H9 (cell line): ENCODE measurements around the gene LDHAL6B. TPM values are rescaled to one million over a fixed set of nuclear protein-coding genes. Genes with fewer than 3 reads are reported as not detected.

Source experiments
- DNase-seq: peaks from one replicate; pipeline ENCODE4 v3.0.0-alpha.2; 2017
- H2AFZ ChIP-seq: one replicate; pipeline ENCODE4 v1.6.1; 2013; ENCODE audit warnings: mild to moderate bottlenecking, low read length, control low read depth, moderate library complexity
- H2AK5ac ChIP-seq: 2 replicates; pipeline ENCODE4 v1.6.1; 2013; ENCODE audit warnings: low read length, control low read depth, mixed read lengths; ENCODE audit not compliant: insufficient read length
- H2BK120ac ChIP-seq: one replicate; pipeline ENCODE4 v1.6.1; 2013; ENCODE audit warnings: low read depth, mild to moderate bottlenecking, low read length, control low read depth, inconsistent platforms; ENCODE audit not compliant: poor library complexity, severe bottlenecking
- H2BK12ac ChIP-seq: 2 replicates; pipeline ENCODE4 v1.6.1; 2013; ENCODE audit warnings: low read length, control low read depth, mixed read lengths, low read depth; ENCODE audit not compliant: insufficient read length
- H2BK15ac ChIP-seq: 2 replicates; pipeline ENCODE4 v1.6.1; 2013; ENCODE audit warnings: low read depth, low read length, control low read depth
- H2BK20ac ChIP-seq: one replicate; pipeline ENCODE4 v1.6.1; 2013; ENCODE audit warnings: low read depth, mild to moderate bottlenecking, low read length, control low read depth, inconsistent platforms; ENCODE audit not compliant: poor library complexity, severe bottlenecking
- H2BK5ac ChIP-seq: 2 replicates; pipeline ENCODE4 v1.6.1; 2013; ENCODE audit warnings: low read length, control low read depth, mixed read lengths; ENCODE audit not compliant: insufficient read length
- H3K14ac ChIP-seq: 2 replicates; pipeline ENCODE4 v1.6.1; 2013; ENCODE audit warnings: low read length, control low read depth; ENCODE audit not compliant: insufficient read depth
- H3K18ac ChIP-seq: 2 replicates; pipeline ENCODE4 v1.6.1; 2013; ENCODE audit warnings: low read depth, mild to moderate bottlenecking, mixed read lengths, low read length, control low read depth; ENCODE audit not compliant: insufficient read length
- H3K23ac ChIP-seq: 2 replicates; pipeline ENCODE4 v1.6.1; 2013; ENCODE audit warnings: low read length, control low read depth, mixed read lengths, low read depth; ENCODE audit not compliant: insufficient read length
- H3K23me2 ChIP-seq: 2 replicates; pipeline ENCODE4 v1.6.1; 2013; ENCODE audit warnings: low read depth, mild to moderate bottlenecking, mixed read lengths, low read length, control low read depth; ENCODE audit not compliant: insufficient read length, poor library complexity, severe bottlenecking
- H3K27ac ChIP-seq: 2 replicates; pipeline ENCODE4 v1.5.1; 2013; ENCODE audit warnings: low read length, control low read depth, mixed read lengths, low read depth; ENCODE audit not compliant: insufficient read length
- H3K27me3 ChIP-seq: 2 replicates; pipeline ENCODE4 v1.6.1; 2013; ENCODE audit warnings: low read length, control low read depth, inconsistent platforms; ENCODE audit not compliant: insufficient read depth
- H3K4ac ChIP-seq: 2 replicates; pipeline ENCODE4 v1.6.1; 2013; ENCODE audit warnings: low read depth, mild to moderate bottlenecking, control low read depth, inconsistent platforms, low read length, moderate library complexity
- H3K4me1 ChIP-seq: 2 replicates; pipeline ENCODE4 v1.6.1; 2013; ENCODE audit warnings: low read length, control low read depth, inconsistent platforms; ENCODE audit not compliant: insufficient read depth
- H3K4me2 ChIP-seq: 2 replicates; pipeline ENCODE4 v1.6.1; 2013; ENCODE audit warnings: low read length, control low read depth, mixed read lengths; ENCODE audit not compliant: insufficient read length, insufficient read depth
- H3K56ac ChIP-seq: 2 replicates; pipeline ENCODE4 v1.6.1; 2013; ENCODE audit warnings: low read depth, mild to moderate bottlenecking, mixed read lengths, low read length, control low read depth; ENCODE audit not compliant: insufficient read length
- H3K79me1 ChIP-seq: 2 replicates; pipeline ENCODE4 v1.6.1; 2013; ENCODE audit warnings: low read depth, mild to moderate bottlenecking, moderate library complexity, low read length, control low read depth, inconsistent platforms; ENCODE audit not compliant: insufficient read depth, poor library complexity, severe bottlenecking
- H3K79me2 ChIP-seq: 2 replicates; pipeline ENCODE4 v1.6.1; 2013; ENCODE audit warnings: low read length, control low read depth, inconsistent platforms; ENCODE audit not compliant: insufficient read depth
- H3K9ac ChIP-seq: 2 replicates; pipeline ENCODE4 v1.6.1; 2013; ENCODE audit warnings: low read length, control low read depth, mixed read lengths; ENCODE audit not compliant: insufficient read length; ENCODE audit errors: extremely low read depth
- H3K9me3 ChIP-seq: one replicate; pipeline ENCODE4 v1.6.1; 2013; ENCODE audit warnings: low read depth, low read length, inconsistent platforms; ENCODE audit not compliant: control insufficient read depth
- H3T11ph ChIP-seq: one replicate; pipeline ENCODE4 v1.6.1; 2013; ENCODE audit warnings: mild to moderate bottlenecking, low read length, control low read depth, inconsistent platforms
- H4K20me1 ChIP-seq: one replicate; pipeline ENCODE4 v1.6.1; 2013; ENCODE audit not compliant: control insufficient read depth, insufficient read length, insufficient read depth
- H4K5ac ChIP-seq: 2 replicates; pipeline ENCODE4 v1.6.1; 2013; ENCODE audit warnings: low read depth, mild to moderate bottlenecking, mixed read lengths, low read length, control low read depth; ENCODE audit not compliant: insufficient read length
- H4K8ac ChIP-seq: replicated peaks from 2 replicates; pipeline ENCODE4 v1.6.1; 2013; ENCODE audit warnings: low read length, control low read depth, mixed read lengths, low read depth; ENCODE audit not compliant: insufficient read length
- H4K91ac ChIP-seq: 2 replicates; pipeline ENCODE4 v1.6.1; 2013; ENCODE audit warnings: low read depth, mild to moderate bottlenecking, moderate library complexity, mixed read lengths, low read length, control low read depth; ENCODE audit not compliant: insufficient read length
- H3K27ac Mint-ChIP-seq, 3 experiments: 2 replicates in 2 of 3; 3 replicates in 1 of 3; pipeline ENCODE4 v1.8.0; 2020 to 2021; ENCODE audit warnings: mixed read lengths in 3 of 3, mild to moderate bottlenecking in 1 of 3, moderate library complexity in 1 of 3
- H3K27me3 Mint-ChIP-seq: 2 replicates; pipeline ENCODE4 v1.8.0; 2021; ENCODE audit warnings: low read depth, mild to moderate bottlenecking, moderate library complexity, mixed read lengths
- H3K36me3 Mint-ChIP-seq, 3 experiments: 2 replicates in 2 of 3; 3 replicates in 1 of 3; pipeline ENCODE4 v1.8.0; 2020 to 2021; ENCODE audit warnings: low read depth in 3 of 3, mixed read lengths in 3 of 3; ENCODE audit not compliant: insufficient read depth in 1 of 3
- H3K4me1 Mint-ChIP-seq, 2 experiments: 2 replicates each; pipeline ENCODE4 v1.8.0; 2020; ENCODE audit warnings: mixed read lengths in 2 of 2
- H3K4me3 Mint-ChIP-seq, 2 experiments: 2 replicates in 1 of 2; 3 replicates in 1 of 2; pipeline ENCODE4 v1.8.0; 2020 to 2021; ENCODE audit warnings: mild to moderate bottlenecking in 2 of 2, mixed read lengths in 2 of 2, moderate library complexity in 1 of 2
- H3K9me3 Mint-ChIP-seq, 2 experiments: 2 replicates in 1 of 2; 3 replicates in 1 of 2; pipeline ENCODE4 v1.8.0; 2020; ENCODE audit warnings: mild to moderate bottlenecking in 2 of 2, mixed read lengths in 2 of 2, moderate library complexity in 1 of 2
- CTCF ChIP-seq: fragments of 200-600 bp; sonication (generic); conservative IDR thresholded peaks from 3 replicates; pipeline ENCODE4 v1.8.0; 2021; ENCODE audit warnings: antibody characterized with exemption, mild to moderate bottlenecking
- WGBS: extraction: QIAGEN DNeasy Blood & Tissue Kit; methylation state at CpG from one replicate; pipeline ENCODE4 v1.1.7; 2013; ENCODE audit warnings: missing lambda C conversion rate, low lambda C conversion rate, mixed read lengths; ENCODE audit not compliant: insufficient read length; ENCODE audit errors: extremely low coverage; 5-methylcytosine and 5-hydroxymethylcytosine counted together
- microRNA-seq: library from miRNA; unstranded; fragments of <30 nt; microRNA quantifications from one replicate; pipeline ENCODE4, GENCODE V29; 2020; ENCODE audit warnings: borderline microRNAs expressed
- total RNA-seq: library from RNA; stranded (reverse); gene quantifications from 2 replicates; pipeline ENCODE4 v1.2.1, GENCODE V29; 2021

The LDHAL6B gene
- total RNA-seq, 1 experiment from 2014 or later, result not detected

GRCh38 chr15:59257140-59257539, 50.5 kb downstream of the LDHAL6B start:
- Histone ChIP-seq H2AK5ac (no peak overlapping the region), H3K79me2 (no peaks in the 10 kb centered on the region), H3K9me3 (no peaks in the 10 kb centered on the region), H3K23me2 (no peaks in the 10 kb centered on the region), H2AFZ (no peak overlapping the region), H3K27me3 (no peaks in the 10 kb centered on the region), H4K8ac (no peak overlapping the region), H2BK5ac (no peak overlapping the region), H3K14ac (no peak overlapping the region), H4K91ac (no peak overlapping the region), H3K27ac (no peak overlapping the region), H2BK20ac (no peak overlapping the region), H3K4ac (no peak overlapping the region), H3K4me1 (no peaks in the 10 kb centered on the region), H2BK120ac (no peak overlapping the region), H3K56ac (no peak overlapping the region), H3T11ph (no peak overlapping the region), H3K4me2 (no peak overlapping the region), H3K18ac (no peak overlapping the region), H3K9ac (no peak overlapping the region), H3K23ac (no peak overlapping the region), H4K5ac (no peak overlapping the region), H2BK12ac (no peak overlapping the region), H4K20me1 (no peaks in the 10 kb centered on the region), H3K79me1 (no peaks in the 10 kb centered on the region), H2BK15ac (no peak overlapping the region)
- no peaks in the 10 kb centered on the region for H3K27me3 Mint-ChIP-seq
- H3K9me3 Mint-ChIP-seq, result no peaks in the 10 kb centered on the region
- peaks cover 0 to 43% (median 21%) of the 10 kb centered on the region in 3 experiments; a peak in 5 of 7 replicates for H3K36me3 Mint-ChIP-seq
- H3K27ac Mint-ChIP-seq, result no peak overlapping the region
- peaks cover 2 to 6% of the 10 kb centered on the region in 2 experiments; a peak in 3 of 4 replicates for H3K4me1 Mint-ChIP-seq
- TF ChIP-seq CTCF, result no peak
- WGBS, result no CpG with 5 or more reads among the region's 4 CpGs
- DNase-seq, result no peak
- H3K4me3 Mint-ChIP-seq, result no peak overlapping the region

Small RNA genes lying within 50 kb of the gene (microRNA-seq; reads per million reads assigned to microRNA genes)
- gene MIR2116, result 0.81 reads per million

Other genes with a start within 250 kb of the LDHAL6B start
- gene RNF111, start 219.2 kb upstream of the LDHAL6B start, total RNA-seq, result 28.0 and 28.4 TPM in 2 replicates
- 119 and 122 TPM in 2 replicates for gene CCNB2, start 101.7 kb upstream of the LDHAL6B start, total RNA-seq
- gene MYO1E, start 166.0 kb downstream of the LDHAL6B start, total RNA-seq, result 235 and 249 TPM in 2 replicates
- gene FAM81A, start 231.3 kb downstream of the LDHAL6B start, total RNA-seq, result 1.0 and 1.7 TPM in 2 replicates